Endothelial cell of umbilical vein (primary cell): ENCODE results near the gene RAD23B. TPM values are rescaled to one million over a fixed set of nuclear protein-coding genes. Genes with fewer than 3 reads are reported as not detected.
"Not testable (repeated sequence)": the region's sequence is repeated elsewhere in the genome, so short reads cannot be mapped to it uniquely, and the experiment has no call there.

ENCODE experiments used
- BruUV-seq: library from RNA; stranded (reverse); fragments of 400-500 nt; replicated peaks from 2 replicates; lab custom pipeline; 2021; lab: Mats Ljungman, UMichigan
- CTCF ChIA-PET: fragments of 300-600, 350-600 bp; sonication (Branson Sonifier 250); formaldehyde crosslinking; loops from one replicate; lab custom pipeline; 2021; ENCODE audit warnings: antibody characterized with exemption, inconsistent platforms; lab: Charles Lee
- POLR2A ChIA-PET: fragments of 300-600, 350-600 bp; sonication (Branson Sonifier 250); formaldehyde crosslinking; loops from one replicate; lab custom pipeline; 2021; ENCODE audit warnings: antibody characterized with exemption, inconsistent platforms; lab: Charles Lee
- DNase-seq: peaks from one replicate; pipeline ENCODE4 v3.0.0-alpha.2; 2011; ENCODE audit warnings: low read depth, low spot score
- FAIRE-seq: peaks from 2 replicates; lab custom pipeline; 2011; peaks lifted over from hg19 to GRCh38; lab: Jason Lieb, UNC
- H2AFZ ChIP-seq: 2 replicates; pipeline ENCODE4 v1.6.0; 2012; ENCODE audit warnings: low read depth, low read length, control low read depth, inconsistent platforms
- H3K27ac ChIP-seq: 2 replicates; pipeline ENCODE4 v1.5.1; 2011; ENCODE audit warnings: low read depth, mild to moderate bottlenecking, control low read depth, low read length, moderate library complexity; ENCODE audit not compliant: insufficient read depth
- H3K27me3 ChIP-seq, 2 experiments: 2 replicates each; pipeline versions ENCODE4 v1.6.0 to v1.6.1; 2011; ENCODE audit warnings: low read length in 2 of 2, mixed read lengths in 1 of 2; ENCODE audit not compliant: control insufficient read depth in 2 of 2, insufficient read depth in 2 of 2
- H3K36me3 ChIP-seq, 2 experiments: 2 replicates in 1 of 2; 3 replicates in 1 of 2; pipeline ENCODE4 v1.5.1; 2011; ENCODE audit warnings: low read length in 2 of 2, mild to moderate bottlenecking in 1 of 2, moderate library complexity in 1 of 2; ENCODE audit not compliant: control insufficient read depth in 2 of 2, insufficient read depth in 2 of 2; ENCODE audit errors: extremely low read depth in 1 of 2
- H3K4me1 ChIP-seq: 3 replicates; pipeline ENCODE4 v1.5.1; 2011; ENCODE audit warnings: mild to moderate bottlenecking, low read length; ENCODE audit not compliant: control insufficient read depth, insufficient read depth; ENCODE audit errors: extremely low read depth
- H3K4me2 ChIP-seq: 2 replicates; pipeline ENCODE4 v1.6.1; 2011; ENCODE audit warnings: low read length, control low read depth, mixed read lengths; ENCODE audit not compliant: insufficient read depth
- H3K4me3 ChIP-seq, 3 experiments: fragments of 200-600 bp in 1 of 3; sonication (generic), shearing (Covaris generic) in 1 of 3; replicated peaks in 1 of 3; 2 replicates each; pipeline ENCODE4 v1.5.1; 2011 to 2016; ENCODE audit warnings: control low read depth in 3 of 3, low read length in 3 of 3, mild to moderate bottlenecking in 2 of 3, inconsistent platforms in 1 of 3, low read depth in 1 of 3, moderate library complexity in 1 of 3; ENCODE audit not compliant: insufficient read depth in 1 of 3
- H3K79me2 ChIP-seq: 2 replicates; pipeline ENCODE4 v1.6.0; 2012; ENCODE audit warnings: low read length, inconsistent platforms; ENCODE audit not compliant: control insufficient read depth, insufficient read depth
- H3K9ac ChIP-seq: replicated peaks from 2 replicates; pipeline ENCODE3; 2011; ENCODE audit warnings: low read length, control low read depth; ENCODE audit not compliant: insufficient read depth; ENCODE audit errors: extremely low read depth
- H3K9me1 ChIP-seq: replicated peaks from 3 replicates; pipeline ENCODE4 v1.6.0; 2011; ENCODE audit warnings: mild to moderate bottlenecking, low read length; ENCODE audit not compliant: control insufficient read depth, insufficient read depth; ENCODE audit errors: extremely low read depth
- H3K9me3 ChIP-seq: replicated peaks from 2 replicates; pipeline ENCODE4 v1.5.1; 2012; ENCODE audit warnings: low read length, inconsistent platforms; ENCODE audit not compliant: control insufficient read depth, insufficient read depth
- H4K20me1 ChIP-seq: replicated peaks from 2 replicates; pipeline ENCODE3; 2011; ENCODE audit warnings: mild to moderate bottlenecking, low read length; ENCODE audit not compliant: control insufficient read depth, insufficient read depth; ENCODE audit errors: extremely low read depth
- CTCF ChIP-seq, 2 donors: IDR thresholded peaks; 1 replicate in 1 of 2; 2 replicates in 1 of 2; pipeline ENCODE4 v1.5.1; 2011; ENCODE audit warnings: low read length in 2 of 2, mild to moderate bottlenecking in 2 of 2, moderate library complexity in 2 of 2, control low read depth in 1 of 2, inconsistent platforms in 1 of 2, low read depth in 1 of 2; ENCODE audit not compliant: insufficient read depth in 1 of 2; ENCODE audit errors: extremely low read depth in 1 of 2
- EZH2 ChIP-seq: IDR thresholded peaks from 2 replicates; pipeline ENCODE4 v1.6.1; 2012; ENCODE audit warnings: borderline replicate concordance, low read depth, mild to moderate bottlenecking, moderate library complexity, low read length, inconsistent platforms; ENCODE audit not compliant: severe bottlenecking
- FOS ChIP-seq: IDR thresholded peaks from 2 replicates; pipeline ENCODE4 v1.6.1; 2011; ENCODE audit warnings: mild to moderate bottlenecking, low read length, moderate library complexity, borderline replicate concordance; ENCODE audit not compliant: insufficient read depth
- GATA2 ChIP-seq: IDR thresholded peaks from 2 replicates; pipeline ENCODE4 v1.7.0; 2011; ENCODE audit warnings: low read depth, mild to moderate bottlenecking, moderate library complexity, mixed read lengths, low read length; ENCODE audit not compliant: insufficient read length, insufficient read depth
- JUN ChIP-seq: IDR thresholded peaks from 2 replicates; pipeline ENCODE4 v1.6.1; 2011; ENCODE audit warnings: borderline replicate concordance, low read depth; ENCODE audit not compliant: insufficient read length, insufficient read depth
- MAX ChIP-seq: IDR thresholded peaks from 2 replicates; pipeline ENCODE4 v1.6.1; 2011; ENCODE audit not compliant: insufficient read depth, insufficient read length
- MYC ChIP-seq: IDR thresholded peaks from one replicate; pipeline ENCODE4 v1.6.1; 2011; ENCODE audit warnings: mild to moderate bottlenecking, low read depth, low read length
- POLR2A ChIP-seq: IDR thresholded peaks from 2 replicates; pipeline ENCODE4 v1.6.1; 2012; ENCODE audit warnings: low read depth, mild to moderate bottlenecking, control low read depth, low read length
- POLR2AphosphoS5 ChIP-seq: IDR thresholded peaks from 2 replicates; pipeline ENCODE4 v1.6.1; 2012; ENCODE audit warnings: low read depth, mild to moderate bottlenecking, control low read depth, low read length, moderate library complexity; ENCODE audit not compliant: insufficient read depth
- dilution Hi-C: fragments of 300-500 bp; cut with MboI; formaldehyde crosslinking; loops from one replicate; pipeline ENCODE4 v1.15.0; 2019; ENCODE audit warnings: low sequenced_read_pairs; ENCODE audit not compliant: extremely low pct_ligation_motif_present
- intact Hi-C: fragments of 100-400 bp; cut with micrococcal nuclease; formaldehyde crosslinking; loops from one replicate; pipeline ENCODE4 v1.10.0; 2022
- polyA plus RNA-seq, 4 experiments: library from polyadenylated mRNA; depleted of rRNA in 3 of 4; stranded (reverse) in 3 of 4; unstranded in 1 of 4; fragments of >200 nt; gene quantifications; 2 replicates each; pipeline versions ENCODE4 v1.2.1 to v1.2.3, GENCODE V29; 2011 to 2012; ENCODE audit warnings: missing spikeins in 1 of 4
- total RNA-seq: library from RNA; stranded (reverse); gene quantifications from 2 replicates; pipeline ENCODE4 v1.2.3, GENCODE V29; 2021

RAD23B gene
- total and polyA plus RNA-seq, 2 donors (not counting 3 experiments of a cell fraction or from before 2014, with no cell fraction given), result 63.8 to 100 TPM

GRCh38 chr9:107258919-107259318 is 24.2 kb upstream of the RAD23B start:
- H3K27ac ChIP-seq, result no peak overlapping the region
- dilution Hi-C loops (no loop called here), intact Hi-C loops (no loop called here)
- no peak overlapping the region for H3K9ac ChIP-seq
- H4K20me1 ChIP-seq, result no peaks in the 10 kb centered on the region
- H3K27me3 ChIP-seq, result peaks cover 1 to 6% of the 10 kb centered on the region in 2 experiments
- CTCF ChIA-PET, result interaction anchor here (1.0 kb wide), 1 partner anchor 12 kb away, joined by 5 read pairs; no protein-coding TSS in a partner anchor
- TF ChIP-seq MAX (no peak), JUN (no peak), CTCF (IDR thresholded peaks at IDR 0.05; ENCODE audit: extremely low read depth in 1 of 2, insufficient read depth in 1 of 2, low read depth in 1 of 2, low read length in 2 of 2) (no peak), EZH2 (no peak), POLR2A (no peak), GATA2 (no peak), POLR2AphosphoS5 (no peak), MYC (no peak), FOS (no peak)
- no peak overlapping the region for H3K4me2 ChIP-seq
- no peaks in the 10 kb centered on the region for H3K36me3 ChIP-seq
- H3K9me3 ChIP-seq, result no peaks in the 10 kb centered on the region
- no peak overlapping the region for H3K4me3 ChIP-seq
- H2AFZ ChIP-seq, result no peak overlapping the region
- DNase-seq, result no peak
- H3K4me1 ChIP-seq, result no peaks in the 10 kb centered on the region
- no peaks in the 10 kb centered on the region for H3K9me1 ChIP-seq
- POLR2A ChIA-PET, result no interaction called here
- FAIRE-seq, result no peak
- H3K79me2 ChIP-seq, result no peaks in the 10 kb centered on the region
- BruUV-seq, result no TSS peak

- intact Hi-C loops, H3K4me3 ChIP-seq, dilution Hi-C loops, H3K4me1 ChIP-seq, FAIRE-seq, H3K4me2 ChIP-seq, H3K79me2 ChIP-seq, H4K20me1 ChIP-seq, H2AFZ ChIP-seq, DNase-seq, H3K9me1 ChIP-seq, H3K27me3 ChIP-seq, H3K27ac ChIP-seq, H3K9ac ChIP-seq, H3K9me3 ChIP-seq, BruUV-seq, H3K36me3 ChIP-seq: not testable (repeated sequence)
- ChIA-PET CTCF (interaction anchor here (1.4 to 1.9 kb wide), 2 partner anchors 20 to 82 kb away, joined by 5 read pairs; no protein-coding TSS in a partner anchor), POLR2A (interaction anchor here (0.6 kb wide), 1 partner anchor 1424 kb away, joined by 4 read pairs; no protein-coding TSS in a partner anchor)
These were observed 23.2 kb upstream of the RAD23B start for GRCh38 chr9:107259751-107260313.
